Activated CD8-positive, alpha-beta T cell treated with anti-CD3 and anti-CD28 coated beads, Interleukin-2, amount 10 ng/mL, durations not matched to agents 7 days and 5 days (primary cell): ENCODE data around the gene ZNF226. TPM values are rescaled to one million over a fixed set of nuclear protein-coding genes. Genes with fewer than 3 reads are reported as not detected.
"Not testable (repeated sequence)": the region's sequence is repeated elsewhere in the genome, so short reads cannot be mapped to it uniquely, and the experiment has no call there.

ENCODE experiments used
- ATAC-seq: fragments of 150-1000 bp; cut with Tn5 transposase; one replicate; pipeline ENCODE4 v1.10.0; 2021; ENCODE audit warnings: moderate library complexity
- CTCF ChIA-PET: fragments of 350-600 bp; sonication (Branson Sonifier 250); formaldehyde crosslinking; loops from one replicate; lab custom pipeline; 2021; ENCODE audit warnings: antibody characterized with exemption; lab: Charles Lee
- POLR2A ChIA-PET: fragments of 350-600 bp; sonication (Branson Sonifier 250); formaldehyde crosslinking; loops from one replicate; lab custom pipeline; 2021; ENCODE audit warnings: antibody characterized with exemption; lab: Charles Lee
- DNase-seq: peaks from one replicate; pipeline ENCODE4 v3.0.0-alpha.2; 2020
- H3K27ac Mint-ChIP-seq: one replicate; pipeline ENCODE4 v1.8.0; 2021; ENCODE audit warnings: mild to moderate bottlenecking, mixed read lengths
- H3K27me3 Mint-ChIP-seq: one replicate; pipeline ENCODE4 v1.8.0; 2021; ENCODE audit warnings: low read depth, mixed read lengths
- H3K36me3 Mint-ChIP-seq: one replicate; pipeline ENCODE4 v1.8.0; 2021; ENCODE audit warnings: low read depth, mixed read lengths
- H3K4me1 Mint-ChIP-seq: one replicate; pipeline ENCODE4 v1.8.0; 2021; ENCODE audit warnings: low read depth, mixed read lengths
- H3K4me3 Mint-ChIP-seq: one replicate; pipeline ENCODE4 v1.8.0; 2021; ENCODE audit warnings: mild to moderate bottlenecking, mixed read lengths
- H3K9me3 Mint-ChIP-seq: one replicate; pipeline ENCODE4 v1.8.0; 2022; ENCODE audit warnings: mixed read lengths; ENCODE audit not compliant: insufficient read depth
- total RNA-seq, 2 experiments: library from RNA; stranded (reverse); gene quantifications; one replicate each; pipeline ENCODE4 v1.2.3, GENCODE V29; 2021

The ZNF226 gene
- total RNA-seq, 2 experiments from 2014 or later: 12.9 to 14.7 TPM

DNA sequence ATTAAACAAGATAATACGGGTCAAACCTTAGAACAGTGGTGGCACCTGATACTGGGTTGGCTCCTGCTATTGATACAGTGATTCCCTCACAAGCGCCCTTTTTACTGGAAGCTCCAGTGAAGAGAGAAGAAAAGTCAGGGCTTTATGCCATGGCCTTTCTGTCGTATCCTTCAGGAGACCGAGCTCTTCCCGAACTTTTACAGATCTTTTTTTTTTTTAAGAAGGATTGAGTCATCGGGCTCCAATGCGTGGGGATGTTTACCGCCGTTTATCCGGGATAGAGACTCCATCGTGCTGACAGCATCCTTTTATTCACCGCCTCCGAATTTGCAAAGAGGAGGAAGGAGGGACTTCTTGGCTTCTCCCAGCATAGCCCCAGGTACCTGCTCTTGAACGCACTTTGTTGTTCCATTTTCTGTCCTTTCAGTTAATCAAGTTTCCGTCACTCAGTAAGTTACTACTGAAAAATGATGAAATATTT, 48.0 kb downstream of the ZNF226 start:
- POLR2A ChIA-PET: interaction anchor here (0.6 to 1.9 kb wide), 4 partner anchors 48 to 311 kb away, joined by 4 to 11 read pairs (median 6); partner anchors contain the start of genes ZNF180, ZNF226 and ZNF234
- Mint-ChIP-seq H3K27ac (peak overlapping the region; percentile 91), H3K9me3 (peaks cover 24% of the 10 kb centered on the region), H3K36me3 (peaks cover 49% of the 10 kb centered on the region), H3K4me1 (peaks cover 24% of the 10 kb centered on the region), H3K4me3 (peak overlapping the region; percentile 93), H3K27me3 (no peaks in the 10 kb centered on the region)
- ATAC-seq (no peak), DNase-seq (no peak)
- CTCF ChIA-PET: interaction anchor here (0.7 to 2.0 kb wide), 2 partner anchors 118 to 211 kb away, joined by 4 read pairs; no protein-coding TSS in a partner anchor

DNA sequence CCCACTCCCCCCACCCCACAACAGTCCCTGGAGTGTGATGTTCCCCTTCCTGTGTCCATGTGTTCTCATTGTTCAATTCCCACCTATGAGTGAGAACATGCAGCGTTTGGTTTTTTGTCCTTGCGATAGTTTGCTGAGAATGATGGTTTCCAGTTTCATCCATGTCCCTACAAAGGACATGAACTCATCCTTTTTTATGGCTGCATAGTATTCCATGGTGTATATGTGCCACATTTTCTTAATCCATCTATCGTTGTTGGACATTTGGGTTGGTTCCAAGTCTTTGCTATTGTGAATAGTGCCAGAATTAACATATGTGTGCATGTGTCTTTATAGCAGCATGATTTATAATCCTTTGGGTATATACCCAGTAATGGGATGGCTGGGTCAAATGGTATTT, 55.0 kb downstream of the ZNF226 start:
- CTCF ChIA-PET, H3K4me3 Mint-ChIP-seq, H3K9me3 Mint-ChIP-seq, POLR2A ChIA-PET, ATAC-seq, H3K4me1 Mint-ChIP-seq, H3K27ac Mint-ChIP-seq, DNase-seq, H3K27me3 Mint-ChIP-seq: not testable (repeated sequence)
- peaks cover 69% of the 10 kb centered on the region for H3K36me3 Mint-ChIP-seq

DNA sequence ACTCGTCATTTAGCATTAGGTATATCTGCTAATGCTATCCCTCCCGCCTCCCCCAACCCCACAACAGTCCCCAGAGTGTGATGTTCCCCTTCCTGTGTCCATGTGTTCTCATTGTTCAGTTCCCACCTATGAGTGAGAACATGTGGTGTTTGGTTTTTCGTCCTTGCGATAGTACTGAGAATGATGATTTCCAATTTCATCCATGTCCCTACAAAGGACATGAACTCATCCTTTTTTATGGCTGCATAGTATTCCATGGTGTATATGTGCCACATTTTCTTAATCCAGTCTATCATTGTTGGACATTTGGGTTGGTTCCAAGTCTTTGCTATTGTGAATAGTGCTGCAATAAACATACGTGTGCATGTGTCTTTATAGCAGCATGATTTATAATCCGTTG, 55.9 kb downstream of the ZNF226 start:
- ATAC-seq, H3K4me3 Mint-ChIP-seq, H3K4me1 Mint-ChIP-seq, H3K27me3 Mint-ChIP-seq, H3K9me3 Mint-ChIP-seq, DNase-seq, CTCF ChIA-PET, POLR2A ChIA-PET, H3K27ac Mint-ChIP-seq: not testable (repeated sequence)
- H3K36me3 Mint-ChIP-seq: peaks cover 69% of the 10 kb centered on the region

DNA sequence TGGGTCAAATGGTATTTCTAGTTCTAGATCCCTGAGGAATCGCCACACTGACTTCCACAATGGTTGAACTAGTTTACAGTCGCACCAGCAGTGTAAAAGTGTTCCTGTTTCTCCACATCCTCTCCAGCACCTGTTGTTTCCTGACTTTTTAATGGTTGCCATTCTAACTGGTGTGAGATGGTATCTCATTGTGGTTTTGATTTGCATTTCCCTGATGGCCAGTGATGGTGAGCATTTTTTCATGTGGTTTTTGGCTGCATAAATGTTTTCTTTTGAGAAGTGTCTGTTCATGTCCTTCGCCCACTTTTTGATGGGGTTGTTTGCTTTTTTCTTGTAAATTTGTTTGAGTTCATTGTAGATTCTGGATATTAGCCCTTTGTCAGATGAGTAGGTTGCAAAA, 56.4 kb downstream of the ZNF226 start:
- ATAC-seq, H3K4me1 Mint-ChIP-seq, CTCF ChIA-PET, POLR2A ChIA-PET, DNase-seq, H3K27ac Mint-ChIP-seq, H3K27me3 Mint-ChIP-seq, H3K4me3 Mint-ChIP-seq, H3K9me3 Mint-ChIP-seq: not testable (repeated sequence)
- H3K36me3 Mint-ChIP-seq: peaks cover 70% of the 10 kb centered on the region

Other genes starting within 250 kb of the ZNF226 start
- gene ZNF45, start 229.8 kb upstream of the ZNF226 start, total RNA-seq: 10 to 100 TPM; 14.0 to 16.5 TPM
- 1 to 10 TPM; 1.9 TPM for gene ZNF221, start 213.9 kb upstream of the ZNF226 start, total RNA-seq
- gene ZNF155, start 180.9 kb upstream of the ZNF226 start, total RNA-seq: 1 to 10 TPM; 2.2 to 3.0 TPM
- gene ZNF230, start 162.1 kb upstream of the ZNF226 start, total RNA-seq: 1 to 10 TPM; 4.4 to 5.0 TPM
- 1 to 10 TPM; 2.6 to 3.0 TPM for gene ZNF222, start 139.7 kb upstream of the ZNF226 start, total RNA-seq
- not detected for gene ZNF223, start 113.1 kb upstream of the ZNF226 start, total RNA-seq
- 1 to 10 TPM; 2.2 to 2.5 TPM for gene ZNF284, start 92.9 kb upstream of the ZNF226 start, total RNA-seq
- 10 to 100 TPM; 26.3 to 27.7 TPM for gene ZNF224, start 70.7 kb upstream of the ZNF226 start, total RNA-seq
- 1 to 10 TPM; 4.1 to 4.5 TPM for gene ZNF225, start 51.7 kb upstream of the ZNF226 start, total RNA-seq
- gene ZNF234, start 23.5 kb upstream of the ZNF226 start, total RNA-seq: 10 to 100 TPM in 1 of 2 experiments, 1 to 10 TPM in 1; 9.6 to 10.1 TPM
- 10 to 100 TPM; 22.8 to 27.7 TPM for gene ZNF227, start 47.4 kb downstream of the ZNF226 start, total RNA-seq
- 1 to 10 TPM in 1 of 2 experiments, under 1 TPM in 1; 0.73 to 1.0 TPM for gene ZNF233, start 94.8 kb downstream of the ZNF226 start, total RNA-seq
- gene ZNF235, start 139.9 kb downstream of the ZNF226 start, total RNA-seq: 1 to 10 TPM; 5.5 to 5.6 TPM
- gene ZNF112, start 191.6 kb downstream of the ZNF226 start, total RNA-seq: not detected
- 1 to 10 TPM; 1.2 to 1.7 TPM for gene ZNF285, start 236.5 kb downstream of the ZNF226 start, total RNA-seq